PFSK-1 (cell line): ENCODE results near the gene OCLN.

ENCODE experiments used
- FOXP2 ChIP-seq: optimal IDR thresholded peaks from 2 replicates; pipeline ENCODE3; 2011; ENCODE audit warnings: borderline replicate concordance, control low read depth, inconsistent platforms; ENCODE audit not compliant: insufficient read depth; ENCODE audit errors: extremely low read length, extremely low read depth
- POLR2AphosphoS5 ChIP-seq: IDR thresholded peaks from 2 replicates; pipeline ENCODE4 v1.6.1; 2012; ENCODE audit warnings: low read depth, mild to moderate bottlenecking, control low read depth, low read length, moderate library complexity
- REST ChIP-seq, 2 experiments: IDR thresholded peaks; 2 replicates each; pipeline versions ENCODE4 v1.6.1 to v1.8.0; 2011 to 2012; ENCODE audit warnings: low read depth in 2 of 2, low read length in 2 of 2, control low read depth in 1 of 2, inconsistent platforms in 1 of 2, mild to moderate bottlenecking in 1 of 2, moderate library complexity in 1 of 2; ENCODE audit not compliant: insufficient read depth in 1 of 2
- SIN3A ChIP-seq: IDR thresholded peaks from 2 replicates; pipeline ENCODE4 v1.6.1; 2012; ENCODE audit warnings: mild to moderate bottlenecking, low read length, moderate library complexity, borderline replicate concordance; ENCODE audit not compliant: insufficient read depth
- TAF1 ChIP-seq: IDR thresholded peaks from 2 replicates; pipeline ENCODE4 v1.6.1; 2012; ENCODE audit warnings: low read length, control low read depth, borderline replicate concordance; ENCODE audit not compliant: insufficient read depth

The OCLN gene

DNA sequence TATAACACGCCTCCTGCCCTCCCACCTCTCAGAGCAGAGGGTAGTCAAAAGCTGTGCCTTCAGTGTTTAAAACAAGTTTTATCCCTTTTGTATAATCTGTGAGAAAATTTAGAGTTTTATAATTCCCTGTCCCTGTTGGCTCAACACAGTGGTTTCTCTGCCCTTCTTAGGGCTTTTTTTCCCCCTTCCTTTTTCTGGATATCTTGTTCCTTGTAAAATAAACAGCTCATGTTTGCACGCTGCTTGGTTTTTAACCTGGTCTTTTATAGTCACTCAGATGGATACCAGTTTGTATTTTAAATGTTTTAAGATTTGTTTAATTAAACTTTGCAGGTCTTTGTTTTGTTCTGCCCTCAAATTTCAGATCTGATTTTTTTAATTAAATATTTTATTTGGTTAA, 26.7 kb downstream of the OCLN start:
- no peak for TF ChIP-seq POLR2AphosphoS5
- no peak for TF ChIP-seq TAF1
- no peak for TF ChIP-seq SIN3A
- TF ChIP-seq REST (IDR thresholded peaks at IDR 0.05; ENCODE audit: insufficient read depth in 1 of 2, low read depth in 2 of 2, low read length in 2 of 2), result no peak
- no peak for TF ChIP-seq FOXP2

DNA sequence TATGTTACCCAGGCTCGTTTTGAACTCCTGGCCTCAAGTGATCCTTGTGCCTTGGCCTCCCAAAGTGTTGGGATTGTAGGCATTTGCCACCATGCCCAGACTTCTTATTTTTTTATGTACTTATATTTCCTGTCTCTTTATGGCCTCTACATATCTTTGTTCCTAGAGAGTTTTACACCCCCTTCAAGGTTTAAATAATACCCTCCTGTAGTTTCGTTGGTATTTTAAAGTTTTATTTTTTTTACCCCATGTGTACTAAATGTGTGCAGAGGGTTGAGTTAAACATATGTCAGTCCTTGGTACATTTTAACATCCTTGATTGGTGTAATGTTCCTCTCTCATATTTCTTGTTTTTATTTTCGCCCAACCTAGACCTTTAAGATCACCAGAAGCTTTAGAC, 29.4 kb downstream of the OCLN start:
- TF ChIP-seq TAF1 (no peak), POLR2AphosphoS5 (no peak), FOXP2 (no peak), REST (IDR thresholded peaks at IDR 0.05; ENCODE audit: insufficient read depth in 1 of 2, low read depth in 2 of 2, low read length in 2 of 2) (no peak), SIN3A (no peak)

DNA sequence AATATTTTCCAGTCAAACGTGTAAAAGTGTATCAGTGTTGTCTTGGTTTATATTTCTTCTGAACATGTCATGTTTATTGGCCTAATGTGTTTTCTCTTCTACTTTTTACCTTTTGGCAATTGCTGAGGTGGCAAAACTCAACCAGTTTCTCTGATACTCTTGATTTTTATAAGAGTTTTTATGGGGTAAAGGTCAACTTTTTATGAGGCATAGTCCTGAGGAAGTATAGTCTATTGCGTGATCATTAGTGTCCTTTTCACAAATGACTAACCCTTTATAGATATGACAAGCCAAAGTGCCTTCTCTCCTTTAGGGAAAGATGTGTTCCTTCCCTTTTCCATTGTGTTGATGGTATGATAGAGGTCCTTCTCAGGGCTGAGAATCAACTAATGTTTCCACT, 32.9 kb downstream of the OCLN start:
- TF ChIP-seq FOXP2, result no peak
- TF ChIP-seq POLR2AphosphoS5, result no peak
- TF ChIP-seq TAF1, result no peak
- TF ChIP-seq REST (IDR thresholded peaks at IDR 0.05; ENCODE audit: insufficient read depth in 1 of 2, low read depth in 2 of 2, low read length in 2 of 2), result no peak
- no peak for TF ChIP-seq SIN3A

DNA sequence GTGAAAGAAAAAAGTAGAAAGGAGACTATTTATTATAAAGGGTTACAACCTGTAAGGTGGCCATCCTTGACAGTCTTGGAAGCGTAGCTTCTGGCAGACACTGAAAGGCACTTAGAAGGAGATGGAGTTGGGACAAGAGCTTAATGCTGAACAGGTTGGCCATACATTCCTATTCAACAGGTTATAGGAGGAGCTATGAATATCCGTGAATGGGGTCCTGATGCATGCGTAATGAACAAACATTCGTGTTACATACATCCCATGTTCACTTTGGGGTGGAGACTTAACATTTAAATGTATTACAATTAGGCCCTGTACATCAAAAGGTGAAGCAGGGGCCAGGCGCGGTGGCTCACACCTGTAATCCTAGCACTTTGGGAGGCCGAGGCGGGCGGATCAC, 34.1 kb downstream of the OCLN start:
- TF ChIP-seq FOXP2 (no peak), REST (IDR thresholded peaks at IDR 0.05; ENCODE audit: insufficient read depth in 1 of 2, low read depth in 2 of 2, low read length in 2 of 2) (no peak), SIN3A (no peak), POLR2AphosphoS5 (no peak), TAF1 (no peak)

- TF ChIP-seq SIN3A (no peak), TAF1 (no peak), REST (IDR thresholded peaks at IDR 0.05; ENCODE audit: insufficient read depth in 1 of 2, low read depth in 2 of 2, low read length in 2 of 2) (no peak), POLR2AphosphoS5 (no peak), FOXP2 (no peak)
These were observed 34.7 kb downstream of the OCLN start for GRCh38 chr5:69527128-69527770.
